DMS79 (cell line): Measurements from ENCODE around the gene TMEM79.
A peak's percentile ranks its signal among the peaks of the same experiment; 100 is the strongest.

Experiments used
- DNase-seq: peaks from one replicate; lab custom pipeline; 2025; lab: John Stamatoyannopoulos, UW

The TMEM79 gene

GRCh38 chr1:156263288-156263655 lies 20.9 kb upstream of the TMEM79 start:
- DNase-seq, result no peak

- DNase-seq, result no peak
Observed at GRCh38 chr1:156266051-156266450, 18.1 kb upstream of the TMEM79 start.

GRCh38 chr1:156268336-156268735 lies 15.8 kb upstream of the TMEM79 start:
- DNase-seq, result no peak

- no peak for DNase-seq
Observed at GRCh38 chr1:156270314-156270713, 13.8 kb upstream of the TMEM79 start.

GRCh38 chr1:156276532-156276931 lies 7.6 kb upstream of the TMEM79 start:
- DNase-seq, result no peak

GRCh38 chr1:156276966-156277381 lies 7.2 kb upstream of the TMEM79 start:
- no peak for DNase-seq

- no peak for DNase-seq
Observed at GRCh38 chr1:156279837-156280236, 4.3 kb upstream of the TMEM79 start.

GRCh38 chr1:156281281-156281680 lies 2.8 kb upstream of the TMEM79 start:
- DNase-seq, result no peak

- DNase-seq, result peak; percentile 29
Observed at GRCh38 chr1:156281693-156282478, 2.2 kb upstream of the TMEM79 start.

- DNase-seq, result peak; percentile 96
Observed at GRCh38 chr1:156282479-156283222, 1.5 kb upstream of the TMEM79 start, which contains the start of gene SMG5. SMG5 (minus strand) TSS chr1:156282825; CDS start chr1:156282680, 145 bp downstream.

GRCh38 chr1:156283521-156283920 lies 604 bp upstream of the TMEM79 start:
- no peak for DNase-seq

GRCh38 chr1:156284757-156285156 lies 632 bp downstream of the TMEM79 start:
- DNase-seq, result no peak

- DNase-seq, result no peak
Observed at GRCh38 chr1:156285437-156285836, 1.3 kb downstream of the TMEM79 start.

GRCh38 chr1:156286061-156286460 lies 1.9 kb downstream of the TMEM79 start:
- no peak for DNase-seq

- DNase-seq, result no peak
Observed at GRCh38 chr1:156289857-156290256, 5.7 kb downstream of the TMEM79 start.

GRCh38 chr1:156291226-156292061 lies 7.3 kb downstream of the TMEM79 start:
- DNase-seq, result peak; percentile 28

- DNase-seq, result no peak
Observed at GRCh38 chr1:156293098-156293434, 8.9 kb downstream of the TMEM79 start.

GRCh38 chr1:156293895-156294294 lies 9.8 kb downstream of the TMEM79 start:
- DNase-seq, result no peak

- peak; percentile 22 for DNase-seq
Observed at GRCh38 chr1:156295391-156295947, 11.3 kb downstream of the TMEM79 start, which contains the start of gene GLMP. GLMP (minus strand) TSS chr1:156295679; CDS start chr1:156295645, 34 bp downstream.

- no peak for DNase-seq
Observed at GRCh38 chr1:156298852-156299357, 14.8 kb downstream of the TMEM79 start, which contains the start of gene VHLL. VHLL (minus strand) TSS chr1:156299307; CDS start chr1:156299189, 118 bp downstream.

- no peak for DNase-seq
Observed at GRCh38 chr1:156303241-156303640, 19.1 kb downstream of the TMEM79 start.

- DNase-seq, result no peak
Observed at GRCh38 chr1:156305215-156305614, 21.1 kb downstream of the TMEM79 start.
